Adipocyte (in vitro differentiated cells): Measurements from ENCODE around the gene DMRT2.

ENCODE experiments used
- DNase-seq: peaks from one replicate; pipeline ENCODE4 v3.0.0-alpha.2; 2015; ENCODE audit warnings: low read depth
- H3K27me3 ChIP-seq: replicated peaks from 2 replicates; pipeline ENCODE4 v1.7.0; 2013; ENCODE audit warnings: mild to moderate bottlenecking, low read length, moderate library complexity; ENCODE audit not compliant: control insufficient read depth, insufficient read depth
- H3K36me3 ChIP-seq: 2 replicates; pipeline ENCODE4 v1.7.0; 2013; ENCODE audit warnings: low read length, mild to moderate bottlenecking, moderate library complexity; ENCODE audit not compliant: control insufficient read depth, insufficient read depth, severe bottlenecking
- H3K4me1 ChIP-seq: 2 replicates; pipeline ENCODE4 v1.7.0; 2013; ENCODE audit warnings: mild to moderate bottlenecking, low read length, moderate library complexity; ENCODE audit not compliant: control insufficient read depth, insufficient read depth
- H3K4me3 ChIP-seq: 2 replicates; pipeline ENCODE4 v1.7.0; 2013; ENCODE audit warnings: mild to moderate bottlenecking, low read length, moderate library complexity
- H3K9ac ChIP-seq: 2 replicates; pipeline ENCODE4 v1.7.0; 2013; ENCODE audit warnings: mild to moderate bottlenecking, low read length, moderate library complexity
- H3K9me3 ChIP-seq: 2 replicates; pipeline ENCODE4 v1.7.0; 2013; ENCODE audit warnings: mild to moderate bottlenecking, low read length, moderate library complexity; ENCODE audit not compliant: control insufficient read depth

The DMRT2 gene

DNA sequence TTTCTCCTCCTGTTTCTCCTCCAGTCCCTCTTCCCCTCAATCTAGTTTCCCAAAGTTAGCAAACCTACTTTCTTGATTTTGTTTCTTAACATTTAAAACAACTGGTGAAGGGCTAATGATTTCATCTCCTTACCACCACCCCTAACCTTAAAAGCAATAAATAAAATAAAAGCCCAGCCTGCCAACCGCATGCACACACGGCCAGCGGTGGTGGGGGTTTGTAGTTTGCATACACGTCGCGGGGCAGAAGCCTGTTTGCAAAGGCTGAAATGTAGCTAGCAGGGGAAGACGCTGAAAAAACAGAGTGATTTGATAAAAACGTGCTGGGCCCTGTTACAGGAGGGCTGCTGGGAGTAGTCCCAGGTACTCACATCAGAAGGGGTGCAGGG, 1.9 kb upstream of the DMRT2 start:
- H3K4me3 ChIP-seq: peak overlapping the region; percentile 76
- DNase-seq: no peak
- H3K9ac ChIP-seq: peak overlapping the region; percentile 72
- H3K9me3 ChIP-seq: no peaks in the 10 kb centered on the region
- peaks cover 43% of the 10 kb centered on the region for H3K4me1 ChIP-seq
- no peaks in the 10 kb centered on the region for H3K36me3 ChIP-seq
- no peaks in the 10 kb centered on the region for H3K27me3 ChIP-seq

DNA sequence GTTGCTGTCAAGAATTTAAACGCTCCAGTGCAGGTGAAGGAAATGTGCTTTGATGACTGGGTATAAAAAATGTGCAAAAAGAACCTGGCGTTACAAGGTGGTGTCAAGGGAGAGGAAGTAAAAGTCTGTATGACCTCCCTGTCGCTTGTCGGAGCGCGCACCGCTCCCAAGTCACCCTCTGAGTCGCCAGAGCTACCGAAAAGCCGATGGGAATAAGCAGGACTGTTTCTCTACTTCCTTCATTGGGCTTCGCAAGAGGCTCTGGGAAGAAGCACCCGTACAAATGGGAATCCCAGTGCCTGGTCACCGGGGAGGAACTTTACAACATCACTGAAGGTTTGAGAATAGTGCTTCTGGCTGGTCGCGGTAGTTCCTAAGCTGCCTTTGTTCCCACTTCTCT, 1.3 kb upstream of the DMRT2 start:
- H3K36me3 ChIP-seq: no peaks in the 10 kb centered on the region
- no peak for DNase-seq
- H3K27me3 ChIP-seq: no peaks in the 10 kb centered on the region
- H3K4me1 ChIP-seq: peaks cover 43% of the 10 kb centered on the region
- no peak overlapping the region for H3K4me3 ChIP-seq
- H3K9me3 ChIP-seq: no peaks in the 10 kb centered on the region
- no peak overlapping the region for H3K9ac ChIP-seq

- H3K4me1 ChIP-seq: peaks cover 38% of the 10 kb centered on the region
- peak overlapping the region; percentile 72 for H3K4me3 ChIP-seq
- H3K36me3 ChIP-seq: no peaks in the 10 kb centered on the region
- DNase-seq: no peak
- no peak overlapping the region for H3K9ac ChIP-seq
- H3K27me3 ChIP-seq: no peaks in the 10 kb centered on the region
- no peaks in the 10 kb centered on the region for H3K9me3 ChIP-seq
Observed at GRCh38 chr9:1049641-1050040, 516 bp upstream of the DMRT2 start.

- Histone ChIP-seq H3K4me3 (peak overlapping the region; percentile 72), H3K4me1 (peaks cover 37% of the 10 kb centered on the region), H3K36me3 (no peaks in the 10 kb centered on the region), H3K9me3 (no peaks in the 10 kb centered on the region), H3K9ac (peak overlapping the region; percentile 72), H3K27me3 (no peaks in the 10 kb centered on the region)
- DNase-seq: no peak
Observed at GRCh38 chr9:1051210-1051583, 1.0 kb downstream of the DMRT2 start.

GRCh38 chr9:1051584-1052275, 1.6 kb downstream of the DMRT2 start:
- peak overlapping the region; percentile 72 for H3K4me3 ChIP-seq

DNA sequence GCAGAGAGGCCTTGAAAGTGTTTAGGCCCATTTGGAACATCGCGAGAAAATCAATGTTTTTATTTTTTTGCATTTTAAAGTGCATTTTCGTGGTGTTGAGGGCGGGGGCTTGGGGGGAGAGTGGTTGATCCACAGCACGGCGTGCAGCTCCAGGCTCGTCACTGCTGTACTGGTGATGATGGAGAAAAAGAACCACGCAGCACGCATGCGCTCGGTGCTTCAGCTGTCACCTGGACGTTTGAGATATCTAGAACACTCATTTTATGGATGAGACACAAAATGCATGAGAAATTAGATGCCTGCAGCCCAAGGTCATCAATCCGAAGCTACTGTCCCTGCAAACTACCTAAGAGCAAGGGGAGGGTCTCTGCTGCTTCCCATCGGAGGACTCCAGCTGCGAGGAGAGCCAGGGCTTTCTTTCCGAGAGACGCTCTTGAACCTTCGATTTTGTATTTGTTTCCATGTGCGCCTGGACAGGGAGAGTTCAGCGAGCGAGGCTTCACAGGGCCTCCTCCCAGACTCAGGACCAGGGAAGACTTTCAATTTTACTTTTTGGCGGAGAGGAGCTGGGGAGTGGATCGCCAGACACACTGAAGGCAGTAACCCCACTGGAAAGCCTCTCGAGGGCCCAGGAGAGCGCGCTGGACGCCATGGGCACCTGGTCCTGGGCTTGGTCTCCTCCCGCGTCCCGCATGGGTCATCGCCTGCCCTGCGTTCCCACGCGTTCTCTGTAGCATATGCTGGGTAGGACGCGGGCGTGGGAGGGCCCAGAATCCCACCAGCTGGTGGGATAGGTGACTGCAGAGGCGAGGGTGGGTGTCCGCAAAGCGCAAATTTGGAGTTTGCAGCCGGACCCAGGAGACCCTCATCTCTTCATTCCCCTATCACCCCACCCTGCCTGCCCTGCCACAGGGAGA, 2.5 kb downstream of the DMRT2 start:
- no peaks in the 10 kb centered on the region for H3K27me3 ChIP-seq
- H3K4me1 ChIP-seq: peaks cover 31% of the 10 kb centered on the region
- H3K4me3 ChIP-seq: peak overlapping the region; percentile 72
- H3K9me3 ChIP-seq: no peaks in the 10 kb centered on the region
- no peak for DNase-seq
- H3K36me3 ChIP-seq: no peaks in the 10 kb centered on the region
- H3K9ac ChIP-seq: peak overlapping the region; percentile 72

More at GRCh38 chr9:1051584-1052275, 1.6 kb downstream of the DMRT2 start:
- H3K27me3 ChIP-seq: no peaks in the 10 kb centered on the region
- no peak for DNase-seq
- H3K9ac ChIP-seq: peak overlapping the region; percentile 72
- H3K4me1 ChIP-seq: peaks cover 37% of the 10 kb centered on the region
- no peaks in the 10 kb centered on the region for H3K36me3 ChIP-seq
- no peaks in the 10 kb centered on the region for H3K9me3 ChIP-seq

DNA sequence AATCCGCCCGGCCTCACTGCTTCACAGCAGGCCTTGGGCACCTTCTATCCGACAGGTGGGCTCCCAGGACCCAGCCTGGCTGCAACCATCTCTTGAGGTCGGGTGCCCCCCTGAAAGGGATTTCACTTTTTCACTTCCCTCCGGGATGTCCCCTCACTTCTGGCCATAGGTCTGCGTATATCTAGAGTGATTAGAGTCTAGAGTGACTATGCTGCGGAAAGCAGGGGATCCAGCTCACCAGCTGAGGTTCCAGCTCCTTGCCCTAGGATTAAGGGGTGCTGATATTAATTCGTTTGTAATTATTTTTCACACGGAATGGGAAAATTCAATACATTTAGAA, 3.1 kb downstream of the DMRT2 start:
- peak overlapping the region; percentile 72 for H3K4me3 ChIP-seq
- H3K27me3 ChIP-seq: no peaks in the 10 kb centered on the region
- H3K36me3 ChIP-seq: no peaks in the 10 kb centered on the region
- H3K9ac ChIP-seq: peak overlapping the region; percentile 40
- DNase-seq: no peak
- peaks cover 26% of the 10 kb centered on the region for H3K4me1 ChIP-seq
- H3K9me3 ChIP-seq: no peaks in the 10 kb centered on the region

GRCh38 chr9:1053986-1054425, 3.8 kb downstream of the DMRT2 start:
- peaks cover 29% of the 10 kb centered on the region for H3K4me1 ChIP-seq
- H3K9ac ChIP-seq: peak overlapping the region; percentile 19
- no peaks in the 10 kb centered on the region for H3K36me3 ChIP-seq
- H3K9me3 ChIP-seq: no peaks in the 10 kb centered on the region
- no peaks in the 10 kb centered on the region for H3K27me3 ChIP-seq
- no peak for DNase-seq
- no peak overlapping the region for H3K4me3 ChIP-seq

GRCh38 chr9:1055166-1055565, 5.0 kb downstream of the DMRT2 start:
- H3K36me3 ChIP-seq: no peaks in the 10 kb centered on the region
- DNase-seq: no peak
- no peaks in the 10 kb centered on the region for H3K27me3 ChIP-seq
- no peak overlapping the region for H3K9ac ChIP-seq
- no peaks in the 10 kb centered on the region for H3K9me3 ChIP-seq
- peaks cover 29% of the 10 kb centered on the region for H3K4me1 ChIP-seq
- H3K4me3 ChIP-seq: no peak overlapping the region

- no peak overlapping the region for H3K9ac ChIP-seq
- H3K27me3 ChIP-seq: no peaks in the 10 kb centered on the region
- H3K36me3 ChIP-seq: no peaks in the 10 kb centered on the region
- H3K4me3 ChIP-seq: no peak overlapping the region
- no peak for DNase-seq
- peaks cover 11% of the 10 kb centered on the region for H3K4me1 ChIP-seq
- no peaks in the 10 kb centered on the region for H3K9me3 ChIP-seq
Observed at GRCh38 chr9:1057910-1058309, 7.8 kb downstream of the DMRT2 start.

DNA sequence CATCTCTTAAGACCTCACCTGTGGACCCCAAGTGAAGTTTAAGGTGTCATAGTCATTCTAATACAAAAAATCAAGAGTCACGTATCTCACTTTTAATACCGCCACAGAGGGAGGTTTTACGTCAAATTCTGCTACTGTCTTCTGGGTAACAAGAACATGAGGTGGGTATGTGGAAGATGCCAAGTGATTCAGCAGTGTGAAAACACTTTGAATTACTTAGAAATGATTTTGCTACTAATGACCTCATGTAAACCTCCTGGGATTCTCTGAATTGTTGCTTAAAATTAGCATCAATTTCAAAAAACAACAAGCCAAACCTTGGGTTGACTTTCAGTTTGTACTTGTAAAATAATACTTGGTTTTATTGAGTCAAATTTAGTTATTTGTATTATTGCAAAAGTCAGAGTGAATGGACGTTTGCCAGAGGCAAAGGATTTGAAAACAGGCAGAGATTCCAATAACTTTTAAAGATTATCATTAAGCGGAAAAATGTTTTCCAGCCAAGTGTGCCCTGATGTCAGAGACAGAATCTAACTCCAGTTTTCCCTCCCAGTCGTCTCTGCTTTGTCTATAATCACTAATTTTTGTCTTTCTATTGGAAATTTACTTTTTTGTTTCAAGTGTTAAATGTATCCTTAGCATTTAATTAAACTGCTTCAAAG, 8.8 kb downstream of the DMRT2 start:
- H3K9ac ChIP-seq: no peak overlapping the region
- no peaks in the 10 kb centered on the region for H3K9me3 ChIP-seq
- DNase-seq: no peak
- no peaks in the 10 kb centered on the region for H3K36me3 ChIP-seq
- peaks cover 11% of the 10 kb centered on the region for H3K4me1 ChIP-seq
- peak overlapping the region; percentile 51 for H3K4me3 ChIP-seq
- H3K27me3 ChIP-seq: no peaks in the 10 kb centered on the region
